GM12875 (cell line): ENCODE data around the gene FOXRED1.
A peak's percentile ranks its signal among the peaks of the same experiment; 100 is the strongest.

Experiments
- H3K4me3 ChIP-seq: one replicate; pipeline ENCODE4 v1.5.1; 2011; ENCODE audit warnings: low read depth, low read length, control low read depth
- TF ChIP-seq, protein P1 (sequence below): IDR thresholded peaks from 2 replicates; pipeline ENCODE4 v1.5.1; 2011; ENCODE audit warnings: low read depth, mild to moderate bottlenecking, control low read depth, inconsistent platforms, low read length, moderate library complexity, borderline replicate concordance; ENCODE audit not compliant: insufficient read depth

Gene FOXRED1

DNA sequence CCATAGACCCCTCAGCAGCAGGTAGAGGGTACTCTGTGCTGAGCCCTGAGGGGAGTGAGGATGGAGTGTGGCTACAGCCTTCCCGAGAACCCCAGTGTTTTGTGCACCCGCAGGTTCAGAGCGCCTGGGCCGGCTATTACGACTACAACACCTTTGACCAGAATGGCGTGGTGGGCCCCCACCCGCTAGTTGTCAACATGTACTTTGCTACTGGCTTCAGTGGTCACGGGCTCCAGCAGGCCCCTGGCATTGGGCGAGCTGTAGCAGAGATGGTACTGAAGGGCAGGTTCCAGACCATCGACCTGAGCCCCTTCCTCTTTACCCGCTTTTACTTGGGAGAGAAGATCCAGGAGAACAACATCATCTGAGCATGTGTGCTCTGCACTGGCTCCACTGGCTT is 8.4 kb downstream of the FOXRED1 start:
- TF ChIP-seq, protein P1, sequence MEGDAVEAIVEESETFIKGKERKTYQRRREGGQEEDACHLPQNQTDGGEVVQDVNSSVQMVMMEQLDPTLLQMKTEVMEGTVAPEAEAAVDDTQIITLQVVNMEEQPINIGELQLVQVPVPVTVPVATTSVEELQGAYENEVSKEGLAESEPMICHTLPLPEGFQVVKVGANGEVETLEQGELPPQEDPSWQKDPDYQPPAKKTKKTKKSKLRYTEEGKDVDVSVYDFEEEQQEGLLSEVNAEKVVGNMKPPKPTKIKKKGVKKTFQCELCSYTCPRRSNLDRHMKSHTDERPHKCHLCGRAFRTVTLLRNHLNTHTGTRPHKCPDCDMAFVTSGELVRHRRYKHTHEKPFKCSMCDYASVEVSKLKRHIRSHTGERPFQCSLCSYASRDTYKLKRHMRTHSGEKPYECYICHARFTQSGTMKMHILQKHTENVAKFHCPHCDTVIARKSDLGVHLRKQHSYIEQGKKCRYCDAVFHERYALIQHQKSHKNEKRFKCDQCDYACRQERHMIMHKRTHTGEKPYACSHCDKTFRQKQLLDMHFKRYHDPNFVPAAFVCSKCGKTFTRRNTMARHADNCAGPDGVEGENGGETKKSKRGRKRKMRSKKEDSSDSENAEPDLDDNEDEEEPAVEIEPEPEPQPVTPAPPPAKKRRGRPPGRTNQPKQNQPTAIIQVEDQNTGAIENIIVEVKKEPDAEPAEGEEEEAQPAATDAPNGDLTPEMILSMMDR = no peak
- H3K4me3 ChIP-seq = no peak overlapping the region

DNA sequence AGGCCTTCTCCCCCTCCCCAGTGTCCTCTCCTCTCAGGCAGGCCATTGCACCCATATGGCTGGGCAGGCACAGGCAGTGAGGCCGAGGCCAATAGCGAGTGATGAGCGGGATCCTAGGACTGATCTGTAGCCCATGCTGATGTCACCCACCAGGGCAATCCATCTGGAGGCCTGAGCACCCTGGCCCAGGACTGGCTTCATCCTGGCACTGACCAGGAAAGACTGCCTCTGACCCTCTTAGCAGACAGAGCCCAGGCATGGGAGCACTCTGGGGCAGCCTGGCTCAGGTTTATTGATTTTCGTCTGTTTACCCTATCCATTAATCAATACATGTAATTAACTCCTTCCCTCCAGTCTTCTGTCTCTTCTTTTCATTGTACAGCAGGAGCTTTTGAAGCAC is 8.8 kb downstream of the FOXRED1 start:
- H3K4me3 ChIP-seq = no peak overlapping the region
- TF ChIP-seq, protein P1 = no peak

DNA sequence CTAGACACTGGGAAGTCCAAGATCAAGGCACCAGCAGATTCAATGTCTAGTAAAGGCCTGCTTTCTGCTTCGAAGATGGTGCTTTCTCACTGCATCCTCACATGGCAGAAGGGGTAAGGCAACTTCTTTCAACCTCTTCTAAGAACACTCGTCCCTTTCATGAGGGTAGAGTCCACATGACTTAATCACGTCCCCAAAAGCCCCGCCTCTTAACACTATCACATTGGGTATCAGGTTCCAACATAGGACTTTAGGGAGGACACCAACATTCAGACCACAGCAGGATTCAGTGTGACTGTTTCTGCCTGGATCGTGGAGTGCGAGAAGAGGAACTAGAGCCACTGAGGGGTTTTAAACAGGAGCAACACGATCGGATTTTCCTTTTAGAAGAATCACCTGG is 10.2 kb downstream of the FOXRED1 start:
- TF ChIP-seq, protein P1 = no peak
- H3K4me3 ChIP-seq = no peak overlapping the region

DNA sequence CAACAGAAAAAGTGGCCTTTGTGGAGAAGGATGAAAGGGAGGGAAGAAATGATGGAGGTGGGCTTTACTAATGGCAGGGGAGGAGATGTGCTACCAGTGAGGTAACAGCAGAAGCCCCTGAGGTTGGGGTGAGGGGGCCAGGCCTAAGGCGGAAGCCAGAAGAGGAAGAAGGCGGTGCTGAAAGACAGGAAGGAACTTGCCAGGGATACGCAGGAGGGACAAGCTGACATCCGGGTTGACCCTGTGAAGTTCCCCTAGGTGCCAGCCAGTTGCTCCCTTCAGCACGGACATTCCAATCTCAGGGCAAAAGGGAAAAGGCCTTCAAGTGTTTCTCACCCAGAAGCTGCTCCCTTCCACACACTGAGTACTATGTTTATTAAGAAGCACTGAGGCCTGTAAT is 11.6 kb downstream of the FOXRED1 start:
- H3K4me3 ChIP-seq = no peak overlapping the region
- TF ChIP-seq, protein P1 = no peak

DNA sequence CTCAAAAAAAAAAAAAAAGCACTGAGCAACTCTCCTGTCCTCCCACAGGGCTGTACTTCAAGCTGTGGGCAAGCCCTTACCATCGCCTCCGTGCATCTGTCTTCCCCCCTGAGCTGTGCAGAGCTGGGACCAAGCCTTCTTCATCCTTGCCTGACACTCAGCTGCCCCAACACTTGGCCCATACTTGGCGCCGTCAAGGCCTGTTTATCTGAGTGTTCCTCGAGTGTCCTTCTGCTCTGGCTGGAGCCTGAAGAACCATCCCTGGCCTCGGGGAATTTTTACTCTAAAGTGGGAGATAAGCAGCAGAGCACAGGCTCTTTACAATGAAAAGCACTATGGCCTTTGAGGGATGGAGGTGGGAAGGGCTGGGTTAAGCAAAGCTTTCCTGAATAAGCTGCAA is 12.3 kb downstream of the FOXRED1 start:
- TF ChIP-seq, protein P1 = no peak
- no peak overlapping the region for H3K4me3 ChIP-seq

DNA sequence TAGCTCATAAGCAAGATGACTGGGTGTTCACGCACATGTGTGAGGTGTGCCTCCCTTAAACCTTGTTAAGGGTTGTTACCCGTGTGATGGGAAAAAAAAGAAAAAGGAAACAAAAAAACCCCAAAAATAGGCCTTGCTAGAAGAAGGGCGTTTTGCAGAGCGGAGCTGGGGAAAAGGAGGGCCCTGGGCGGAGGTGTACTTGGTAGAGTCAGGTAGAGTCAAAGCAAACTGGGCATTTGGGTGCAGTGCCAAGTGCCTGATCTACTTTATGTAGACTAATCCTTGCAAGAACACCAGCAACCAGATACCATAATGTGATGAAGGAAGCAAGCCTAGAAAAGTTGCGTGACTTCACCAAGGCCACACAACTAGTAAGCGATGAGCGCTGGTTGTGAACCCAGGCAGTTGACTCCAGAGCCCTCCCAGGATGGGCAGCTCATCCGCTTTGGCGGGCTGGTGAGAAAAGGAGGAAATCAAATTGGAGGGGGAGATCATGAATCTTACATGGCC is 12.8 kb downstream of the FOXRED1 start:
- no peak overlapping the region for H3K4me3 ChIP-seq
- TF ChIP-seq, protein P1 = no peak

DNA sequence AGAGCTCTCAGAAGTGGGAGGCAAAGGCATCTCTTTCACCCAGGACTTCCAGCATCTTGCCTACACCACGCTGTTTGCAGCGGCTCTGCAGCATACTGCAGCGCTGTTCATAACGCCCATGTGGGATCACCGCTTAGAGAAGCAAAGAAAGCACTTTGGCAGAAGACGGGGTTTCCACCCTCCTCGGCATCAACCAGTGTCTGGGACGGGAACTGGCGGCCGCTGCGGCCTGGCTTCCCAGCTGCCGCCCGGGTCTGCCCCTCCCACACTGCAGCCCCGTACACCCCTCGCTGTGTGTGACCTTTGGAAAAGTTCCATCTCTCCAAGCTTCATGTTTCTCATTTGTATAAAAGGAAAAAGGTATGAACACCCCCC is 13.4 kb downstream of the FOXRED1 start:
- TF ChIP-seq, protein P1 = no peak
- H3K4me3 ChIP-seq = peak overlapping the region; percentile 90
